Activated CD4-positive, alpha-beta T cell treated with anti-CD3 and anti-CD28 coated beads, Interleukin-2, Interleukin-4, amounts not matched to agents 100 ng/mL and 50 ng/mL, durations not matched to agents 16 hours and 8 hours (primary cell): ENCODE results near the gene OLIG1.

Experiments
- DNase-seq: peaks from one replicate; pipeline ENCODE4 v3.0.0-alpha.2; 2020; ENCODE audit warnings: low spot score

Gene OLIG1

GRCh38 chr21:33031152-33031911 is 38.6 kb upstream of the OLIG1 start:
- DNase-seq = no peak

GRCh38 chr21:33032434-33033047 is 37.4 kb upstream of the OLIG1 start:
- no peak for DNase-seq

- no peak for DNase-seq
These were observed 36.6 kb upstream of the OLIG1 start for GRCh38 chr21:33033094-33033951.

DNA sequence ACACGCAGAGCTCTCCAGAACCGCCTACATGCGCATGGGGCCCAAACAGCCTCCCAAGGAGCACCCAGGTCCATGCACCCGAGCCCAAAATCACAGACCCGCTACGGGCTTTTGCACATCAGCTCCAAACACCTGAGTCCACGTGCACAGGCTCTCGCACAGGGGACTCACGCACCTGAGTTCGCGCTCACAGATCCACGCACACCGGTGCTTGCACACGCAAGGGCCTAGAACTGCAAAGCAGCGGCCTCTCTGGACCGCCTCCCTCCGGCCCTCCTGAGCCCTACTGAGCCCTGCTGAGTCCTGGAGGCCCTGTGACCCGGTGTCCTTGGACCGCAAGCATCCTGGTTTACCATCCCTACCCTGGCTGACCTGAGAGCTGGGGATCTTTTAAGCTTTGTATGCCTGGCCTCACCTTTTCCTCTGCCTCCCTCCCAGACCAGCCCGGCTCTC is 36.0 kb upstream of the OLIG1 start:
- no peak for DNase-seq

GRCh38 chr21:33035147-33035546 is 34.8 kb upstream of the OLIG1 start:
- DNase-seq = no peak

DNA sequence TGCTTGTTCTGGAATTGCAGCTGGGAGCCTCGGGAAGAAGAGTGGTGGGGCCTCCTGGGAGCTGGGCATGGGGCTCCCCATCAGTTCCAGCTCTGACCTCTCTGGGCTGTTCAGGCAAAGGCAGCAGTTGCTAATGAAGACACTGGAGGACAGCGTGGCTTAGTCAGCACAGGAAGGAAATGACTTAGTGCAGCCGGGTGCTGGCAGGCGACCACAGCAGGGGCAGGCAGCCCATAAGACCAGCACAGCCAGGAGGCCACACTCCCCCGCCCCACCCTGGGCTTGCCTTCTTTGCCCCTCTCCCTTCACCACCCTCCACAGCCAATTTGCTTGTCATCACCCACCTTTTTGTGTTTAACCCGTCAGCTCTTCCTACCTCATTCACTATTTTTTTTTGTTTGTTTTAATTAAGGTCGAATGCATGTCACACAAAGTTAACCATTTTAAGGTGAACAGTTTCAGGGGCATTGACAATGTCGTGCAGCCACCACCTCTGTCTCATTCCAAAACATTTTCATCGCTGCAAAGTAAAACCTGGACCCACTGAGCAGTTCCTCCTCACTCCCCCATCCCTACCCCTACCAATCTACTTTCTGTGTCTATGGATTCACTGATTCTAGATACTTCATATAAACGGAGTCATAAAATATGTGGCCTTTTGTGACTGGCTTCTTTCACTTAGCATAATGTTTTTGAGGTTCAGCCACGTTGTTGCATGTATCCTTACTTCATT is 33.3 kb upstream of the OLIG1 start:
- peak; percentile 50 for DNase-seq

- DNase-seq = no peak
These were observed 32.4 kb upstream of the OLIG1 start for GRCh38 chr21:33037501-33037900.

DNA sequence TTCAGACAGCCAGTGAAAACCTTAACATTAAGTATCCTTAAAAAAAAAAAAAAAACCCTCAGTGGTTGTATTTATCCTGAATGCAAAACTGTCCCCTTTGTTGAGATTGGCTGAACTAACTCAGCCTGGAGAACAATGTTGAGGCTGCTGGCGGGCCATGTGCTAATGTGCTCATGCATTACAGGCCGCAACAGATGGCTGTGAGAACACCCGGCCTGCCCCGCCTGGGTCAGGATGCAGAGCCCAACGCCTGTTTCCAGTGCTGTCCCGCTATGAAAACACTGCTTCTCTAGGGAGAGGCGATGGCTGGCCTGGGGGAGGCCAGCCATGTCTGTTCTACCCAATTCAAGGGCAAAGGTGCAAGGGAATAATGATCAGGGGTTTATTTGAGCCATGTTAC is 30.4 kb upstream of the OLIG1 start:
- no peak for DNase-seq

DNA sequence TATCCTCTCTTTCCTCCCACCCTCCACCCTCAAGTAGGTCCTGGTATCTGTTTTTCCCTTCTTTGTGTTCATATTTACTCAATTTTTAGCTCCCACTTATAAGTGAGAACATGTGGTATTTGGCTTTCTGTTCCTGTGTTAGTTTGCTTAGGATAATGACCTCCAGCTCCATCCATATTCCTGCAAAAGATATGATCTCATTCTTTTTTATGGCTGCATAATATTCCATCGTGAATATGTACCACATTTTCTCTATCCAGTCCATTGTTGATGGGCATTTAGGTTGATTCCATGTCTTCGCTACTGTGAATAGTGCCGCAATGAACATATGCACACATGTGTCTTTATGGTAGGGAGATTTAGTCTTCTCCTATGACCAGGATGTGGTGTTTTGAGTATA is 29.7 kb upstream of the OLIG1 start:
- no peak for DNase-seq

DNA sequence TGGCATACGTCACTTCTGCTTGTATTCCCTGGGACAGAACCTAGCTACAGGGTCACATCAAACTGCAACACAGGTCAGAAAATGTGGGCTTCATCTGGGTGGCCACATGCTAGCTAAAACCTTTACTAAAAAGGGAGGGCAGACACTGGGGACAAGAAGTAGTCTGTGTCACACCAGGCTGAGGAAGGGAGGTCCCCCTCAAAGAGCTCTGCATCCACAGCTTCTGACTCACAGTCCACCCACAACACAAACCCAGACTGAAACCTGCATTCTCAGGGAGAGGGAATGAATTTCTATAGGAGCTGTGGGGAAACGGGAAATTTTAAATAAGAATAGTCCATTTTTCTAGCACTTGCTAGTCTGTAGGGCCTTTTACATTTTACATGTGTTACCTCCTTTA is 28.0 kb upstream of the OLIG1 start:
- no peak for DNase-seq

- no peak for DNase-seq
These were observed 27.1 kb upstream of the OLIG1 start for GRCh38 chr21:33042812-33043211.

GRCh38 chr21:33046455-33046854 is 23.5 kb upstream of the OLIG1 start:
- no peak for DNase-seq

GRCh38 chr21:33047231-33047630 is 22.7 kb upstream of the OLIG1 start:
- no peak for DNase-seq

DNA sequence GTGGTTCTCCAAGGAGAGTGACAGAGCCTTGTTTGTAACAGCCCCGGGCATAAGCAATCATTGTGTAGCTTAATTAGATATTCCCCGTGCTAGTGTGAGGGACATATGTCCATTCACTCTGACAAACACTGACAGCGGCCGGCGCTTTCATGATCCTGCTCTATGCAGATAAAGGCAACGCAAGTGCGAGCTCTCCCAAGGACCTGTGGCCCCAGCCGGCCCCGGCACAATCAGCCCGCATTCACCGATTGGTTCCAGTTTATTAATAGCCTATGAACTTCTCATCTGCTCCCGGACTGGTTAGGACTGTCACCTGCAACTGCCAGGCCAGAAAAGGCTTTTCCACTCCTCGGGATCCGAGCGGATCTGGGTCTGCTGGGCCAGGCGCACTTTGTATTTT is 18.0 kb upstream of the OLIG1 start:
- no peak for DNase-seq

- DNase-seq = no peak
These were observed 16.0 kb upstream of the OLIG1 start for GRCh38 chr21:33053951-33054350.

- DNase-seq = no peak
These were observed 13.9 kb upstream of the OLIG1 start for GRCh38 chr21:33055991-33056390.

DNA sequence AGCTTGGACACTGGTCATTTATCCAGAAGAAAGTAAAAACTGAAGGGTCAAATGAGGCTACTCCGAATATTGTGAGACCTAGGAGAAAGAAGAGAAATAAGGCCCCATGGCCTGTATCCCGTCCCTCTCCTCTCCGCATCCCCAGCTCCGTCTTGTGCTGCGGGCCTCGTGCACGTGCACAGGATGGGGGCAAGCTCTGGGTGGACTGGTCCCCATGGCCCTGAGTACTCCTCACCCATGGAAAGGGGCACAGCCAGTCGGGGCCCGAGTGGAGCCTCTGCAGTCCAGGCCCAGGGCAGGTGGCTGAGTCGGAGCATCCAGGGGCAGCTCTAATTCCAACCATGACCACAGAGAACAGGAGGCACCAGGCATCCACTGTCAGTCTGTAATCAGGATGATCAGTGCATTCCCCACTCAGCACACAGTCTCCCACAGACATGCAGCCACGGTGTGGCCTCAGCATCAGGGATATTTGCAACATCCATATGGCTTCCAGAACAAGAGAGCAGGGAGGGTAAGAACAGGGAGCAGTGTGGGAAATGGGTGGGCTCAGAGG is 12.5 kb upstream of the OLIG1 start:
- no peak for DNase-seq

- DNase-seq = no peak
These were observed 11.4 kb upstream of the OLIG1 start for GRCh38 chr21:33058527-33058926.

DNA sequence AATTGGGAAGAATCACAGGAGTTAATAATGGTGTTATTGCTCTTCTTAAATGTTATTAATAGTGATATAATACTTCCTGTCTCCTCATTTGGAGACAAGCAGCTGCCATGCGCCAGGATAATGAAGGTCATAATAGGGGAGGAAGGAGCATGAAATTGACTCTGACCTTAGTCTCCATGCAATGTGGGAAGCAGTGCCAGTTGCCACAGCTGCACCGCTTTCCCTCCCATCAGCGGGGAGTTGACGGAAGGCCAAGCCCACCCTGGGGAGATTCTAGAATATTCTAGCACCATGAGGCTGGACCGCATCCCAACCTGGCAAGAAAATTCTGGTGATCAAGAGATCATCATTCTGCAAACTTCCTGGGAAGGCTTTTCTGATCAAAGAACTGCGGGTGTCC is 11.0 kb upstream of the OLIG1 start:
- no peak for DNase-seq

GRCh38 chr21:33059380-33059841 is 10.5 kb upstream of the OLIG1 start:
- peak; percentile 40 for DNase-seq

GRCh38 chr21:33061233-33061632 is 8.7 kb upstream of the OLIG1 start:
- no peak for DNase-seq

DNA sequence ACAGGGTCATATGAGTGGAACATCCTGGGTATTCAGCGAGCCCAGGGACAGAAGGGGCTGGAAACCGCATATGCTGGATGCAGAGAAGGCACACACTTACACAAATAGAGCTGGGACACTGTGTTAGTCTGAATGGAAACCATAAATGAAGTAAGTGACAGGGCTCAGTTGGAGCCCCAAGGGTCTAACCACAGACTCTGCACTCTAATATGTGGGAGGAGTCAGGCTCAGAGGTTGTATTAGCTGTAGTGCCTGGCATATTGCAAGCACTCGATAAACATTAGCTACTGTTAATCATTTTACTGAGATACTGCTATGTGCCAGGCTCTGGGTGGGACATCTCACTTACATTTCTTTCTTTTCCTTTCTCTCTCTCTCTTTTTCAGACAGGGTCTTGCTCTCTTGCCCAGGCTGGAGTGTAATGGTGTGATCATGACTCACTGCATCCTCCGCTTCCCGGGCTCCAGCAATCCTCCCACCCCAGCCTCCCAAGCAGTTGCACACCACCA is 6.5 kb upstream of the OLIG1 start:
- DNase-seq = no peak
